ENCODE measurements around the gene CFAP221. TPM values are rescaled to one million over a fixed set of nuclear protein-coding genes. Genes with fewer than 3 reads are reported as not detected.
A peak's percentile ranks its signal among the peaks of the same experiment; 100 is the strongest.

The CFAP221 gene
- total RNA-seq, 1 donor: not detected

DNA sequence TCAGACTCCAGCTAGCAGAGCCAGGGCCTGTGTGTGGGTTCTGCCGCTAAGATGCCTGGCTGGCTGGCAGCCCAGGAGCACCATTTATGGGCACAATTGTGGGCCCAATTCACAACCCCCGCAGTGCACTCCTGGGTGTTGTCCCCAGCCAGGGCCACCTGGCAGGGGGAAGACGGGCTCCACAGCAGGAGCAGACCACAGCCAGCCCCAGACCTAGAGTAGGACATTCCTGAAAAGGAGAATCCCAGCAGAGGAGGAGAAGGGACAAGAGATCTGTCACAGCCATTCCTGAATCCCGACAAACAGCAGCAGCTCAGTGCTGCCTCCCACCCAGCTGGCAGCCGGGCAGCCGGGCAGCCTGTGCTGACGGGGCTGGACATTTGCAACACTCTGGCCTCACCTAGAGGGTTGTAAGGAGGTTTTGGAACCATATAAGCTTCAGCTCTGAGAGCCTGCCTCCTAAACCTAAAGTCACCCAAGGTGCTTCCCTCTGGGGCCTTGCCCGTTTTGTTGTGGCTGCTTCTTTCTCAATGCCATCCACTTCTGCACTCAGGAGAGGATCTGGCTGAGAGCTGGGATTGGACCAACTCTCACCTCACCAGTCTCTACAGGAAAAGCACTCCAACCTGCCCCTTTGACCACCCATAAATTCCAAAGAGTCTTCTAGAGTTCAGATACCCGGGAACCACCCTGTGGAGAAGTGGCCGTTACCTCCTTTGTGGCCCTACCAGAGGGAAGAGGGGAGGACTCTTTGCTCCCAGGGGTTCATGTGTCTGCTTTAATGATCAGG is 130.7 kb downstream of the CFAP221 start:
- DNase-seq (ENCODE audit: low read depth in 2 of 3, low spot score in 2 of 3): no peak

DNA sequence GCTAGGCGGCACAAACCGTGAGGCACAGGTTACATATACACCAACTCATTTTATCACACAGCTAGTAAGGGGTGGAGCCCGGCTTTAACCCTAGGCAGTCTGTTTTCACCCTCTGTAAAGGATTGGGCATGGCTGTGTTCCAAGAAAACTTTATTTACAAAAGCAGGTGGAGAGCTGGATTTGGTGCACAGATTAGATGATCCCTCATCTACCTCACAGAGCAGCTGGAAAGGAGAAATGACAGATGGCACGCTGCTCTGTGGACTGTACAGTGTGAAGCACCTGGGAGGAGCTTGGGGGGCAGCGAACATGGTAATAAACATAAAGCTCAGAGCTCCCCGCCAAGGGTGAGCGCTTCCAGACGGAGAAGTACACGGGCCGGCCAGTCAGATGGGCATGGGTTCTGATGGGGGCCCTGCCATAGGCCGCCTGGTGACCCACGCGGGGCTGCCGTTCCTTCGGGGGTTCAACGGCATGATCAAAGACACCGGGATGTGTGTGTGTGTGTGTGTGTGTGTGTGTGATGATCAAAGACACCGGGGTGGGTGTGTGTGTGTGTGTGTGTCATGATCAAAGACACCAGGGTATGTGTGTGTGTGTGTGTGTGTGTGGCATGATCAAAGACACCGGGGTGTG is 133.9 kb downstream of the CFAP221 start:
- DNase-seq (ENCODE audit: low read depth in 2 of 3, low spot score in 2 of 3): peak in 1 of 3 donors; percentile 47

DNA sequence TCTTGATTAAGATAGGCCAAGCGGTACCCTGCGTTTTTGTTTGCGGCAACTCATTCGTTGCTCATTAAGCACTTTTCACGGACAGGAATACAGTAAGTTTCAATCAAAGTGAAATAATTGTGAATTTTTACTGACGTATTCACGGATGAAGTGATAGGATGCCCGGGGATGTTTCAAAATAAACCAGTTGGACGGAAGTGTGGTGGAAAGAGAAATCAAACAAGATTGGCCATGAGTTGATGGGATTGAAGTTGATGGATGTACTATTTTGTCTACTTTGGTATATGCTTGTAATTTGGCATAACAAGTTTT is 135.2 kb downstream of the CFAP221 start:
- no peak for DNase-seq (ENCODE audit: low read depth in 2 of 3, low spot score in 2 of 3)

DNA sequence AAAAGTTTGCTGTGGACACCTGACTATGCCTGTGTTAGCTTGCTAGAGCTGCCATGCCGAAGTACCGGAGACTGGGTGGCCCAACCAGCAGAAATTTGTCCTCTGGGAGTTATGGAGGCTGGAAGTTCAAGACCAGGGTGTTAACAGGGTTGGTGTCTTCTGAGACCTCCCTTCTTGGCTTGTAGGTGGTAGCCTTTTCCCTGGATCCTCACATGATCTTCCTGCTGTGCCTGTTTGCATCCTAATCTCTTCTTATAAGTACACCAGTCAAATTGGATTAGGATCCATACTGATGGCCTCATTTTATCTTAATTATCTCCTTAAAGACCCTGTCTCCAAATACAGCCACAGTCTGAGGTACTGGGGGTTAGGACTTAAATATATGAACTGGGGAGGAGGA is 135.6 kb downstream of the CFAP221 start:
- no peak for DNase-seq (ENCODE audit: low read depth in 2 of 3, low spot score in 2 of 3)

DNA sequence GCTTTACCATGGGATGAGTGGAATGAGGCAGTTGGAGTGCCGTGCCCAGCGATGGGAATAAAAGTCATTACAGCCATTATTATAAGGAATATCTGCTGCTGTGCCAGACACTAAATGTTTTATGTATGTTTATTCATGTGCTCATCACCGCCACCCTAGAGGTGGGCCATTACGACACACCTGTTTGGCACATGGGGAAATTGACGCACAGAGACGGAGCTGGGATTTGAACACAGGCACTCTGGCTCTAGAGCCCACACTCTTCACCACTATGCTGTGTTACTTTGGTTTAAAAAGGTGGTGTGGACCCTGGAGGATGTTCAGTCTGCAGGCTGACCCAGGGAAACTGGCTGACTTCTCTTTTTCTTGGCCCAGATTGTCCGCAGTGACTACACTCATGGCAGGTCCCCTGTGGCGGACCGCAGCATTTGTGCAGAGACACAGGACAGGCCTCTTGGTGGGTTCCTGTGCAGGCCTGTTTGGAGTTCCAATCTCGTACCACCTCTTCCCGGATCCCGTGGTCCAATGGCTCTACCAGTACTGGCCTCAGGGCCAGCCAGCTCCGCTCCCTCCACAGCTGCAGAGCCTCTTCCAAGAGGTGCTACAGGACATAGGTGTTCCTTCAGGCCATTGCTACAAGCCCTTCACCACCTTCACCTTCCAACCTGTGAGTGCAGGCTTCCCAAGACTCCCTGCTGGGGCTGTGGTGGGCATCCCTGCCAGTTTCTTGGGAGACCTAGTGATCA is 136.4 kb downstream of the CFAP221 start:
- DNase-seq (ENCODE audit: low read depth in 2 of 3, low spot score in 2 of 3): no peak

DNA sequence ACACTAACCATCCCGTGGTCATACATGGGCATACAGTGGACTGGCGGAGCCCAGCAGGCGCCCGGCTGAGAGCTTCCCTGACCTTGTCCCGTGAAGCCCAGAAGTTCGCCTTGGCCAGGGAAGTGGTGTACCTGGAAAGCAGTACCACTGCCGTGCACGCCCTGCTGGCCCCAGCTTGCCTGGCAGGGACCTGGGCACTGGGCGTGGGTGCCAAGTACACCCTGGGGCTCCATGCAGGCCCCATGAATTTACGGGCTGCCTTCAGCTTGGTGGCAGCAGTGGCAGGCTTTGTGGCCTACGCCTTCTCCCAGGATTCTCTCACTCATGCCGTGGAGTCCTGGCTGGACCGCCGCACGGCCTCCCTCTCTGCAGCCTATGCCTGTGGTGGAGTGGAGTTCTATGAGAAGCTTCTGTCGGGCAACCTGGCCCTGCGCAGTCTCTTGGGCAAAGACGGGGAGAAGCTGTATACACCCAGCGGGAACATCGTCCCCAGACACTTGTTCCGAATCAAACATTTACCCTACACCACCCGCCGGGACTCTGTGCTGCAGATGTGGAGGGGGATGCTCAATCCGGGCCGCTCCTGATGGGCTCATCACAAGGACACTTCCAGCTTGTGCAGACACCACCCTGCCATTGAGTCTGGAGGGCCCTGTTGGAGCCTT is 137.1 kb downstream of the CFAP221 start:
- no peak for DNase-seq (ENCODE audit: low read depth in 2 of 3, low spot score in 2 of 3)

- no peak for DNase-seq (ENCODE audit: low read depth in 2 of 3, low spot score in 2 of 3)
These were observed 137.6 kb downstream of the CFAP221 start for GRCh38 chr2:119681868-119682220.

DNA sequence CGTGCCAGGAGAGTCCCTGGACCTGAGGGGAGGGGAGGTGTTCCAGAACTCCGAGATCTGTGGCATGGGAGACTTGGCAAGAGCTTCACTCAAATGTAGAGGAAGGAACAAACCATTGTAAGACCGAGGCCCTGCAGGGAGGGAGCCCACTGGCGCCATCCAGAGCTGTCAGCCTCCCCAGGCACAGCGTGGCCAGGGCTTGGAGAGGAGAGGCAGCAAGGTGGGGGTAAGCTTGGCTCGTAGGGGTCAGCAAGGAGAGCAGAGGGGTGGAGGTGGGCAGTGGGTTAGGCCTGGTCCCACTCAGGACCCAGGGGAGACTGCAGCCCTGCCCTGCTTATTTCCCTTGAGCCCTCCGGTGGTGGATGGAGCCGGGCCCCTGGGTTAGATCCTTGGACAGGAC is 138.3 kb downstream of the CFAP221 start:
- no peak for DNase-seq (ENCODE audit: low read depth in 2 of 3, low spot score in 2 of 3)

- DNase-seq (ENCODE audit: low read depth in 2 of 3, low spot score in 2 of 3): no peak
These were observed 138.9 kb downstream of the CFAP221 start for GRCh38 chr2:119683074-119683712.

DNA sequence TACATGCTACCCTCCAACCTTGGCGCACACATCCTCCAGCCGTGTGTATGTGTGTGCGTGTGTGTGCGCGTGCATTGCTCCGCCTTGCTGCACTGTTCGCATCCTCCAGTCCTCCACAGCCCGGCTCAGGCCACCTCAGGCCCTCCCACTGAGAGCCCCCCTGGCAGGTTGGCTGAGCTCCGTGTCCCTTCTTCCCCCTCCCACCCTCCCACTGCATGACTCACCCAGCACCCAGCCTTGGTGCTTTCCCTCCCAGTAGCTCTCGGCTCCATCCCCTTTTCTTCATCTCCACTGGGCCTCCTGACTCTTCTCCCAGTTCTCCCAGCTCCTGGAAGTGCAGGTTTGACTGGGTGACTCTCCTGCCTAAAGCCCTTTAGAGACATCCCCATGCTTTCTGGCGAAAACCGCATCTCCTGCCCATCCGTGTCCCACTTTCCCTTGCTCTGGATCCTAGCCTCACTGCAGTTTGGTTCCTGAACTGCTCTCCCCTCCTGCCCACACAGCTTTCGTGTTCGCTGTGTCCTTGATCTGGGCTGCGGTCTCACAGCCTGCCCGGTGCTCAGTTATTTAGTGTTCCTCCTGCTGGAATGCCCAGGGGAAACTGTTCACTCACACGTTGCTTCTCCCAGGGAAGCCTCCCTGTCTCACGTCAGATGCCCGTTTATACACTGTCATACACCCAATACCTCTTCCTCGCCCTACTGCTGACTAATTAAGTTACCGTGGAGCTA is 139.6 kb downstream of the CFAP221 start:
- no peak for DNase-seq (ENCODE audit: low read depth in 2 of 3, low spot score in 2 of 3)

GRCh38 chr2:119684518-119684917 is 140.3 kb downstream of the CFAP221 start:
- DNase-seq (ENCODE audit: low read depth in 2 of 3, low spot score in 2 of 3): no peak

- DNase-seq (ENCODE audit: low read depth in 2 of 3, low spot score in 2 of 3): no peak
These were observed 144.4 kb downstream of the CFAP221 start for GRCh38 chr2:119688616-119689015.

DNA sequence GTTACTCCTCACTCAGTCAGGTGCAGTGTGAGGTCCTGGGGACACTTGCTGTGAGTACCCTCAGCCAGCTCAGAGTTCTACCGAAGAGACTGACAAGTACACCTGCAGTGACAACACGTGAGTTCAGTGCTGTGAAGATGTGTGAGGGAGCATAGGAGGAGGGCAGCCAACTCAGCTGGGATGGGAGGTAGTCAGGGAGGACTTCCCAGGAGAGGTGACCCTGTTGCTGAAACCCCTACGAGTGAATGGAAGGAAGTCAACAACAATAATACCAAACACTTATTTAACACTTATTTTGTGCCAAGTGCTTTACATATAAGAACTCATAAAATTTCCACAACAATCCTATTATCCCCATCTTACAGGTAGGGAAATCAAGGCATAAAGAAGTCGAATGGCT is 145.0 kb downstream of the CFAP221 start:
- DNase-seq (ENCODE audit: low read depth in 2 of 3, low spot score in 2 of 3): no peak

GRCh38 chr2:119691189-119691588 is 146.9 kb downstream of the CFAP221 start:
- no peak for DNase-seq (ENCODE audit: low read depth in 2 of 3, low spot score in 2 of 3)

- no peak for DNase-seq (ENCODE audit: low read depth in 2 of 3, low spot score in 2 of 3)
These were observed 147.5 kb downstream of the CFAP221 start for GRCh38 chr2:119691651-119692245.

DNA sequence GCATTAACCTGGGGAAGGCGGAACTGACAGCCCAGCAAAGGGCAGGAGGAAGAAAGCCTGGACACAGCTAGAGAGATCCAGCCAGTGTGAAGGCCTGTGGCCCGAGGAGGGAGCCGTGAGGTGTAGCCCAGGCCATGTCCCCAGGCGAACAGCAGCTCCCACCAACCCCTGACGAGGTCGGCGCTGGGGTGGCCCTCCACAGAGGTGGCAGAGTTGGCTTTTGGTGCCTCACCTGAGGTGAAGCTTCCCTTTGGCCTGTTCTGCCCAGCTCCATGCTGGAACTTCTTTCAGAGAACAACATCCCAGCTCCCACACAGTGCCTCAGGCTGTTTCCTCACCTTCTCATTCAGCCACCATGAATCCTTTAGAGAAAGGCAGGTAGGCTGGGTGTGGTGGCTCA is 148.1 kb downstream of the CFAP221 start:
- no peak for DNase-seq (ENCODE audit: low read depth in 2 of 3, low spot score in 2 of 3)

GRCh38 chr2:119692954-119693353 is 148.7 kb downstream of the CFAP221 start:
- DNase-seq (ENCODE audit: low read depth in 2 of 3, low spot score in 2 of 3): no peak

DNA sequence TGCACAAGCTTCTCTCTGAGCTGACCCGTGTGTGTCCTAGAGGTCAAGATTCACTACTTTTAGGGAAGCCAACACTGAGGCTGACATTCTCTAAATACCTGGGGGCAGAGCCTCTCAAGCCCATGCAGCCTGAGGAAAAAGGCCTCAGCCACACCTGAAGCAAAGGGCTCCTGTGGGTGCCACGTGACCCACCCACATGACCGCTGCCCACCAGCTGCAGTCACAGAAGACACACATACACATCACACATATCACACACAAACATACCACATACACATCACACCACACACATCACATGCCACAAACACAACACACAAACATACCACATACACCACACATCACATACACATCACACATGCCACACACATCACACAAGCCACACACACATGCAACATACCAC is 149.3 kb downstream of the CFAP221 start:
- no peak for DNase-seq (ENCODE audit: low read depth in 2 of 3, low spot score in 2 of 3)

DNA sequence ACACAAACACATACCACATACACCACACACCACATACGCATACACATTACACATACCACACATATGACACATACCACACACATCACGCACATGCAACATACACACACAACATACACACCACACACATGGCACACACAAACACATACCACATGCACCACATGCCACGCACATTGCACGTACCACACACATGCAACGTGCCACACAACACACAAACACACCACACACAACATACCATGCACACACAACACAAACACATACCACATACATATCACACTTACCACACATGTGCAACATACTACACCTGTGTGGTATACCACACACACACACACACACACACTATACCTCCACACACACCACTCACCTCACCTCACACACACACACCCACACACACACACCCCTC is 149.7 kb downstream of the CFAP221 start:
- DNase-seq (ENCODE audit: low read depth in 2 of 3, low spot score in 2 of 3): no peak

DNA sequence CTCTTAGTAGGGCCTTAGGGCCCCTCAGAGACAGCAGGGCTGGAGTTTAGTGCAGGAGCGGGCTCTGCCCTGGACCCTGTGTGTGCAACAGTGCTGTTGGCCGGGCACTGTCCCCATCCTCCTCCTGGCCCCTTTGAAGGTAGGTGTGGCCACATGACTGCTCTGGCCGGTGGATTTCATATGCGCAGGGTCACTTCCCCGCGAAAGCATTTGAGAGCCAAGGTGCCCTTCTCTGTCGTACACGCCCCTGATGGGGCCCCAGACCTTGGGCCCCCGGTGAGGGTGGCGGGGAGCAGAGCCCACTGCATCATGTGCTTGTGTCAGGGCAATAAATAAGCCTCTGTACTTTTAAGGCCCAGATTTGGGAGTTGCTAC is 150.2 kb downstream of the CFAP221 start:
- no peak for DNase-seq (ENCODE audit: low read depth in 2 of 3, low spot score in 2 of 3)
